Liver (tissue), 9 donors: Measurements from ENCODE around the gene GATAD2B. TPM values are rescaled to one million over a fixed set of nuclear protein-coding genes. Genes with fewer than 3 reads are reported as not detected.

Source experiments
- DNase-seq: peaks from one replicate; pipeline ENCODE4 v3.0.0-alpha.2; 2017; ENCODE audit warnings: low spot score
- H3K27ac ChIP-seq, 2 donors: one replicate each; pipeline ENCODE4 v1.7.0; 2013; ENCODE audit warnings: inconsistent platforms in 2 of 2, low read length in 2 of 2, control low read depth in 1 of 2, low read depth in 1 of 2, mild to moderate bottlenecking in 1 of 2
- H3K27me3 ChIP-seq, 4 donors: one replicate each; pipeline versions ENCODE4 v1.6.1 to v1.7.0; 2013; ENCODE audit warnings: low read length in 3 of 4, inconsistent platforms in 1 of 4, mild to moderate bottlenecking in 1 of 4, moderate library complexity in 1 of 4; ENCODE audit not compliant: control insufficient read depth in 4 of 4, insufficient read depth in 4 of 4
- H3K36me3 ChIP-seq, 4 donors: one replicate each; pipeline versions ENCODE4 v1.6.1 to v1.7.0; 2013; ENCODE audit warnings: low read length in 3 of 4, mild to moderate bottlenecking in 3 of 4, low read depth in 1 of 4, moderate library complexity in 1 of 4; ENCODE audit not compliant: control insufficient read depth in 4 of 4, insufficient read depth in 3 of 4
- H3K4me1 ChIP-seq, 4 donors: one replicate each; pipeline versions ENCODE4 v1.6.1 to v1.7.0; 2013; ENCODE audit warnings: low read length in 3 of 4, mild to moderate bottlenecking in 3 of 4, moderate library complexity in 1 of 4; ENCODE audit not compliant: control insufficient read depth in 4 of 4, insufficient read depth in 4 of 4
- H3K4me3 ChIP-seq, 3 donors: one replicate each; pipeline versions ENCODE4 v1.6.1 to v1.7.0; 2013; ENCODE audit warnings: low read length in 3 of 3, control low read depth in 1 of 3, low read depth in 1 of 3, mild to moderate bottlenecking in 1 of 3
- H3K9ac ChIP-seq, 2 donors: one replicate each; pipeline ENCODE4 v1.7.0; 2013; ENCODE audit warnings: low read length in 2 of 2, mild to moderate bottlenecking in 2 of 2, moderate library complexity in 2 of 2, control low read depth in 1 of 2, low read depth in 1 of 2
- H3K9me3 ChIP-seq, 4 donors: one replicate each; pipeline versions ENCODE4 v1.6.1 to v1.7.0; 2013; ENCODE audit warnings: low read length in 3 of 4; ENCODE audit not compliant: control insufficient read depth in 4 of 4
- EGR1 ChIP-seq, 2 donors: IDR thresholded peaks; 2 replicates each; pipeline ENCODE4 v1.6.1; 2016 to 2018; ENCODE audit warnings: antibody characterized with exemption in 2 of 2, low read depth in 2 of 2
- FOXA1 ChIP-seq: IDR thresholded peaks from 2 replicates; pipeline ENCODE4 v1.6.1; 2016; ENCODE audit warnings: antibody characterized with exemption
- FOXA2 ChIP-seq: IDR thresholded peaks from 2 replicates; pipeline ENCODE4 v1.6.1; 2016; ENCODE audit warnings: antibody characterized with exemption
- GABPA ChIP-seq, 2 donors: IDR thresholded peaks in 1 of 2; conservative IDR thresholded peaks in 1 of 2; 2 replicates each; pipeline ENCODE4 v1.6.1; 2016; ENCODE audit warnings: antibody characterized with exemption in 2 of 2, mild to moderate bottlenecking in 1 of 2, moderate library complexity in 1 of 2
- HNF4G ChIP-seq: IDR thresholded peaks from 2 replicates; pipeline ENCODE4 v1.6.1; 2016; ENCODE audit warnings: antibody characterized with exemption
- JUND ChIP-seq, 2 donors: IDR thresholded peaks; 2 replicates each; pipeline ENCODE4 v1.6.1; 2016; ENCODE audit warnings: antibody characterized with exemption in 2 of 2
- RAD21 ChIP-seq, 2 donors: IDR thresholded peaks; 2 replicates each; pipeline ENCODE4 v1.6.1; 2016; ENCODE audit warnings: antibody characterized with exemption in 2 of 2, mild to moderate bottlenecking in 2 of 2
- SP1 ChIP-seq: IDR thresholded peaks from 2 replicates; pipeline ENCODE4 v1.6.1; 2018; ENCODE audit warnings: antibody characterized with exemption, mild to moderate bottlenecking
- TAF1 ChIP-seq: conservative IDR thresholded peaks from 2 replicates; pipeline ENCODE4 v1.6.1; 2016; ENCODE audit warnings: antibody characterized with exemption, mild to moderate bottlenecking
- YY1 ChIP-seq: IDR thresholded peaks from 2 replicates; pipeline ENCODE4 v1.6.1; 2016; ENCODE audit warnings: antibody characterized with exemption, mild to moderate bottlenecking
- WGBS: extraction: QIAGEN DNeasy Blood & Tissue Kit; methylation state at CpG from one replicate; pipeline ENCODE4 v1.1.7; 2013; 5-methylcytosine and 5-hydroxymethylcytosine counted together
- polyA plus RNA-seq, 2 donors: library from polyadenylated mRNA; stranded (reverse) in 1 of 2; unstranded in 1 of 2; fragments of 200-250 nt in 1 of 2; fragments of >200 nt in 1 of 2; fragmentation: Nextera tagmentation in 1 of 2; extraction: Ambion mirVana in 1 of 2; gene quantifications; one replicate each; pipeline versions ENCODE4 v1.2.1 to v1.2.3, GENCODE V29; 2013 to 2015
- total RNA-seq, 2 donors: library from RNA; depleted of rRNA; stranded (reverse); fragments of >200 nt; gene quantifications; one replicate each; pipeline ENCODE4 v1.2.3, GENCODE V29; 2014
- TF ChIP-seq, protein P1 (sequence below): IDR thresholded peaks from 2 replicates; pipeline ENCODE4 v1.6.1; 2016; ENCODE audit warnings: antibody characterized with exemption
- TF ChIP-seq, protein P2 (sequence below): IDR thresholded peaks from 2 replicates; pipeline ENCODE4 v1.6.1; 2016; ENCODE audit warnings: antibody characterized with exemption
- TF ChIP-seq, protein P3 (sequence below): fragments of 150-350 bp; IDR thresholded peaks from 2 replicates; pipeline ENCODE4 v1.5.1; 2017; ENCODE audit warnings: improper control_type of control experiment, low read depth, low read length; ENCODE audit not compliant: missing input control
- TF ChIP-seq, protein P4 (sequence below): IDR thresholded peaks from 2 replicates; pipeline ENCODE4 v1.6.1; 2016; ENCODE audit warnings: antibody characterized with exemption
- TF ChIP-seq, protein P5 (sequence below): IDR thresholded peaks from 2 replicates; pipeline ENCODE4 v1.6.1; 2016; ENCODE audit warnings: antibody characterized with exemption, mild to moderate bottlenecking
- donor health status: healthy.
- donor health status: healthy.
- donor health status: healthy.
- donor health status: healthy.
- donor health status: healthy.

Gene GATAD2B
- total and polyA plus RNA-seq, 4 donors = 3.2 to 4.9 (median 3.9) TPM

DNA sequence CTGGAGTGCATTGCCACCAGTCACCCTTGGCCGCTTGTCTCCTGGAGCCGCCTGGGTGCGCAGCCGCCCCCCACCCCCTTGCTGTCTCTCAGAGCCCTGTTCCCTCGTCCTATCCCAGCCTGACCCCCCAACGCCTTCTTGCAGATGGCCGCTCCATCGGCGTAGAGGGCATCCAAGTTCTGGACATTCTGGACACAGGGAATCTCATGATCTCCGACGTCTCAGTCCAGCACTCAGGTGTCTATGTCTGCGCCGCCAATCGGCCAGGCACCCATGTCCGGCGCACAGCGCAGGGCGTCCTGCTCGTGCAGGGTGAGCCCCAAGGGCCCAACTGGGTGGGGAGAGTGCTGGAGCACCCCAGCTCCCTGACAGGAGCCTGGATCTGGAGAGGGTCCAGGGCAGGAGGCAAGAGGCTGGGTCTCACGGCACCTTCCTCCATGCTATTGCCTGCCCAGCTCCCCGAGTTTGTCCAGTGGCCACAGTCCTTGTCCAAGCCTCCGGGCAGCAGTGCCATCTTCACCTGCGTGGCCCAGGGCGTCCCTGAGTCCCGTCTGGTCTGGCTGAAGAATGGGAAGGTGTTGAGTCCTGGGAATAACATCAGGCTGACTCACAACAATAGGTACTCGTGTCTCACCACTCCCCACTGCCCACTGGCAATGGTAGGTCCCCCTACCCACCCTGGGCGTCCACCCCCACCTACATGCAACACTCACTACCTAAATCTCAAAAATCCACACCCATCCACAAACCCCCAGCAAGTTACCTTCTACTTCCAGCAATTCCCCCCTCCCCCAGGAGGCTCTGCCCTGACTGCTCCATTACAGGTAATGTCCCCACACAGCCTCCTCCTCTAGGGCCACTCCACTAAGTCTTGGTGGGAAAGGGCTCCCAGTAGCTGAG is 123.0 kb downstream of the GATAD2B start (continued):
- TF ChIP-seq, protein P1, sequence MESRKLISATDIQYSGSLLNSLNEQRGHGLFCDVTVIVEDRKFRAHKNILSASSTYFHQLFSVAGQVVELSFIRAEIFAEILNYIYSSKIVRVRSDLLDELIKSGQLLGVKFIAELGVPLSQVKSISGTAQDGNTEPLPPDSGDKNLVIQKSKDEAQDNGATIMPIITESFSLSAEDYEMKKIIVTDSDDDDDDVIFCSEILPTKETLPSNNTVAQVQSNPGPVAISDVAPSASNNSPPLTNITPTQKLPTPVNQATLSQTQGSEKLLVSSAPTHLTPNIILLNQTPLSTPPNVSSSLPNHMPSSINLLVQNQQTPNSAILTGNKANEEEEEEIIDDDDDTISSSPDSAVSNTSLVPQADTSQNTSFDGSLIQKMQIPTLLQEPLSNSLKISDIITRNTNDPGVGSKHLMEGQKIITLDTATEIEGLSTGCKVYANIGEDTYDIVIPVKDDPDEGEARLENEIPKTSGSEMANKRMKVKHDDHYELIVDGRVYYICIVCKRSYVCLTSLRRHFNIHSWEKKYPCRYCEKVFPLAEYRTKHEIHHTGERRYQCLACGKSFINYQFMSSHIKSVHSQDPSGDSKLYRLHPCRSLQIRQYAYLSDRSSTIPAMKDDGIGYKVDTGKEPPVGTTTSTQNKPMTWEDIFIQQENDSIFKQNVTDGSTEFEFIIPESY = no peak
- TF ChIP-seq RAD21 (IDR thresholded peaks at IDR 0.05) = no peak
- no peak for TF ChIP-seq GABPA (IDR thresholded peaks at IDR 0.05 in 1 of 2, conservative IDR thresholded peaks at IDR 0.05 in 1 of 2)
- no peak for TF ChIP-seq EGR1 (IDR thresholded peaks at IDR 0.05; ENCODE audit: low read depth in 2 of 2)
- TF ChIP-seq, protein P2, sequence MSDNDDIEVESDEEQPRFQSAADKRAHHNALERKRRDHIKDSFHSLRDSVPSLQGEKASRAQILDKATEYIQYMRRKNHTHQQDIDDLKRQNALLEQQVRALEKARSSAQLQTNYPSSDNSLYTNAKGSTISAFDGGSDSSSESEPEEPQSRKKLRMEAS = no peak

DNA sequence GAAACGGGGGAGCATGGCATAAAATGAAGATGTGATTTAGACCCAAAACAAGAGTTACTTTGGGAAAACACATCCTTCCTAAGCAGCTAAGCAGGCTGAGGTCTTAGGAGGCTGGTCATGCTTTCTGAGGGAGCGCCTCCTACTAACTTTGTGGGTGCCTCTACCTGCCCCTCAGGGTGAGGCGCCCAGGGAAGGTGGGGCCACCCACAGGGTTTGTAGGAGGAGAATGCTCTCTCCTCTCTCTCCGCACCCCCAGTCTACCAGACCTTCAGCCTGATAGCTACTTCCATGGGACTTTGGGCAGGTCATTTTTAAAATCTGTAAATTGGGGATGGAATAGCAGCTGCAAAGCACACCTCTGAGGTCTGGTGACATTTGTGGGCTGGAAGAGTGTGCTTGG is 123.8 kb downstream of the GATAD2B start:
- H3K4me1 ChIP-seq = peaks cover 2 to 19% (median 13%) of the 10 kb centered on the region in 4 donors
- H3K9ac ChIP-seq = no peak overlapping the region
- no peaks in the 10 kb centered on the region for H3K27me3 ChIP-seq
- 95% methylated on average over 4 of the region's 4 CpGs for WGBS
- H3K27ac ChIP-seq = no peak overlapping the region
- no peak for DNase-seq
- H3K36me3 ChIP-seq = no peaks in the 10 kb centered on the region
- TF ChIP-seq, protein P3, sequence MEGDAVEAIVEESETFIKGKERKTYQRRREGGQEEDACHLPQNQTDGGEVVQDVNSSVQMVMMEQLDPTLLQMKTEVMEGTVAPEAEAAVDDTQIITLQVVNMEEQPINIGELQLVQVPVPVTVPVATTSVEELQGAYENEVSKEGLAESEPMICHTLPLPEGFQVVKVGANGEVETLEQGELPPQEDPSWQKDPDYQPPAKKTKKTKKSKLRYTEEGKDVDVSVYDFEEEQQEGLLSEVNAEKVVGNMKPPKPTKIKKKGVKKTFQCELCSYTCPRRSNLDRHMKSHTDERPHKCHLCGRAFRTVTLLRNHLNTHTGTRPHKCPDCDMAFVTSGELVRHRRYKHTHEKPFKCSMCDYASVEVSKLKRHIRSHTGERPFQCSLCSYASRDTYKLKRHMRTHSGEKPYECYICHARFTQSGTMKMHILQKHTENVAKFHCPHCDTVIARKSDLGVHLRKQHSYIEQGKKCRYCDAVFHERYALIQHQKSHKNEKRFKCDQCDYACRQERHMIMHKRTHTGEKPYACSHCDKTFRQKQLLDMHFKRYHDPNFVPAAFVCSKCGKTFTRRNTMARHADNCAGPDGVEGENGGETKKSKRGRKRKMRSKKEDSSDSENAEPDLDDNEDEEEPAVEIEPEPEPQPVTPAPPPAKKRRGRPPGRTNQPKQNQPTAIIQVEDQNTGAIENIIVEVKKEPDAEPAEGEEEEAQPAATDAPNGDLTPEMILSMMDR = no peak
- TF ChIP-seq, protein P2 = no peak
- TF ChIP-seq FOXA2 (no peak), SP1 (no peak), JUND (IDR thresholded peaks at IDR 0.05) (no peak), FOXA1 (no peak), YY1 (no peak), GABPA (IDR thresholded peaks at IDR 0.05 in 1 of 2, conservative IDR thresholded peaks at IDR 0.05 in 1 of 2) (no peak), TAF1 (no peak), HNF4G (no peak)
- TF ChIP-seq, protein P1 = no peak
- TF ChIP-seq, protein P4, sequence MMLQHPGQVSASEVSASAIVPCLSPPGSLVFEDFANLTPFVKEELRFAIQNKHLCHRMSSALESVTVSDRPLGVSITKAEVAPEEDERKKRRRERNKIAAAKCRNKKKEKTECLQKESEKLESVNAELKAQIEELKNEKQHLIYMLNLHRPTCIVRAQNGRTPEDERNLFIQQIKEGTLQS = no peak
- TF ChIP-seq, protein P5, sequence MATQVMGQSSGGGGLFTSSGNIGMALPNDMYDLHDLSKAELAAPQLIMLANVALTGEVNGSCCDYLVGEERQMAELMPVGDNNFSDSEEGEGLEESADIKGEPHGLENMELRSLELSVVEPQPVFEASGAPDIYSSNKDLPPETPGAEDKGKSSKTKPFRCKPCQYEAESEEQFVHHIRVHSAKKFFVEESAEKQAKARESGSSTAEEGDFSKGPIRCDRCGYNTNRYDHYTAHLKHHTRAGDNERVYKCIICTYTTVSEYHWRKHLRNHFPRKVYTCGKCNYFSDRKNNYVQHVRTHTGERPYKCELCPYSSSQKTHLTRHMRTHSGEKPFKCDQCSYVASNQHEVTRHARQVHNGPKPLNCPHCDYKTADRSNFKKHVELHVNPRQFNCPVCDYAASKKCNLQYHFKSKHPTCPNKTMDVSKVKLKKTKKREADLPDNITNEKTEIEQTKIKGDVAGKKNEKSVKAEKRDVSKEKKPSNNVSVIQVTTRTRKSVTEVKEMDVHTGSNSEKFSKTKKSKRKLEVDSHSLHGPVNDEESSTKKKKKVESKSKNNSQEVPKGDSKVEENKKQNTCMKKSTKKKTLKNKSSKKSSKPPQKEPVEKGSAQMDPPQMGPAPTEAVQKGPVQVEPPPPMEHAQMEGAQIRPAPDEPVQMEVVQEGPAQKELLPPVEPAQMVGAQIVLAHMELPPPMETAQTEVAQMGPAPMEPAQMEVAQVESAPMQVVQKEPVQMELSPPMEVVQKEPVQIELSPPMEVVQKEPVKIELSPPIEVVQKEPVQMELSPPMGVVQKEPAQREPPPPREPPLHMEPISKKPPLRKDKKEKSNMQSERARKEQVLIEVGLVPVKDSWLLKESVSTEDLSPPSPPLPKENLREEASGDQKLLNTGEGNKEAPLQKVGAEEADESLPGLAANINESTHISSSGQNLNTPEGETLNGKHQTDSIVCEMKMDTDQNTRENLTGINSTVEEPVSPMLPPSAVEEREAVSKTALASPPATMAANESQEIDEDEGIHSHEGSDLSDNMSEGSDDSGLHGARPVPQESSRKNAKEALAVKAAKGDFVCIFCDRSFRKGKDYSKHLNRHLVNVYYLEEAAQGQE = no peak
- H3K4me3 ChIP-seq = no peak overlapping the region
- H3K9me3 ChIP-seq = no peaks in the 10 kb centered on the region
